Activated gamma-delta T cell (primary cell): ENCODE measurements around the gene MLLT3.

Experiments
- DNase-seq: peaks from one replicate; lab custom pipeline; 2025; lab: John Stamatoyannopoulos, UW

MLLT3 gene

DNA sequence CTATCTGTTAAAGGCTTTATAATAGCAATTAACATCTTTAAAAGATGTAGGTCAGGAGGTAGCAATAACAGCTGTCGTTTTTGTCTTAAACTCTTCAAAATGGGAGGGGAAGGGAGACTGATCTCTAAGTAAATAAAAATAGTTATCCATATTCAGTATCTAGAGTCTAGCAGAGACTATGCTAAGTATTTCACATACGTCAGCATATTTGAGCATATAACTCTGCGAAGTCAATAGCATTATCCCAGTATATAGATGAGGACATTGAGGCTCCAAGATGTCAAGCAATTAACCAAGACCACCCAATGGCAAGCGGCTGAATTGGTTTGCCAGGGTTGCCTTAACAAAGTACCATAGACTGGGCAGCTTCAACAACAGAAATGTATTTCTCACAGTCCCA, 316.8 kb downstream of the MLLT3 start:
- DNase-seq = no peak

DNA sequence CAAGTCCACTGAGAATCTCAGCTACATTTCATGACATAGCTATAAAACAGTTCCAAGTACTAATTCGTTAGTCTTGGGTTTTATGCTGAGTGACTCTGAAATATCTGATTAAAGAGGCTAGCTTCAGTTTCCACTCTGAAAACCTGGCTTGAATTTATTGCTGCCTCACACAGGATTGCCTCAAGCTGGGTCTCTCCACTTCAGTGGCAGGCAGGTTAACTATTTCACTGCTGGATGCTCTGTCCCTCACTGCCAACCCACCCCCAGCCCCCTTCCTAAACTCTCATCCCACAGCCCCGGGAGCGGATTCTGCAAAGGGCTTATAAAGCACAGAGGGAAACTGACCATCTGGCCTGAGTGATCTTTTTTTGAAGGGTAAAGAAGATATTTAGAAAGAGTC, 318.3 kb downstream of the MLLT3 start:
- no peak for DNase-seq

DNA sequence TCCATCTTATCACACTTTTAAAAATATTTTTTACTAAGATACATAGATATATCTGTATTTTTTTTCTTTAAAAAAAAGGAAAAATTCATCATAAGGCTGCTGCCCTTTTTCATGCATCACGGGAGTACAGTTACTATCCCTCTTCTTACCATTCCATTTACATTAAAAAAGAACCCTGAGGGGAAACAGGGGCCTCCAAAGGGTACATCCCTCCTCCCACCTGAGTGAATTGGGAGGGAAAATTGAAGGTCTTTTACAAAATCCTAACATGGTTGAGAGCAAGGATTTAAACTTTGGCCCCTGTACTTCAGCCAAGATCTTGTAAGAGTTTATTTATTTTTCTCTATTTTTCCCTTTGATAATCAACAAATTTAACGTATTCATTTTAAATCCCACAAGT, 319.2 kb downstream of the MLLT3 start:
- DNase-seq = no peak

DNA sequence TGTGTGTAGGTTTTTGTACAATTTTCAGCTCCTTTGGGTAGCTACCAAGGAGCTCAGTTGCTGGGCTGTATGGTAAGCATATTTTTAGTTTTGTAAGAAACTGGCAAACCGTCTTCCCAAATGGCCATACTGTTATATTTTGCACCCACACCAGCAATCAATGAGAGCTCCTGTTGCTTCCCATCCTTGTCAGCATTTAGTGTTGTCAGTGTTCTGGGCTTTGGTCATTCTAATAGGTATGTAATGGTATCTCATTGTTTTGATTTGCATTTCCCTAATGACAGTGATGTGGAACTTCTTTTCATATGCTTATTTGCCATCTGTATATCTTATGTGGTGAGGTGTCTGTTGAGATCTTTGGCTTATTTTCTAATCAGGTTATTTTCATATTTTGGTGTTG, 320.1 kb downstream of the MLLT3 start:
- DNase-seq = no peak

DNA sequence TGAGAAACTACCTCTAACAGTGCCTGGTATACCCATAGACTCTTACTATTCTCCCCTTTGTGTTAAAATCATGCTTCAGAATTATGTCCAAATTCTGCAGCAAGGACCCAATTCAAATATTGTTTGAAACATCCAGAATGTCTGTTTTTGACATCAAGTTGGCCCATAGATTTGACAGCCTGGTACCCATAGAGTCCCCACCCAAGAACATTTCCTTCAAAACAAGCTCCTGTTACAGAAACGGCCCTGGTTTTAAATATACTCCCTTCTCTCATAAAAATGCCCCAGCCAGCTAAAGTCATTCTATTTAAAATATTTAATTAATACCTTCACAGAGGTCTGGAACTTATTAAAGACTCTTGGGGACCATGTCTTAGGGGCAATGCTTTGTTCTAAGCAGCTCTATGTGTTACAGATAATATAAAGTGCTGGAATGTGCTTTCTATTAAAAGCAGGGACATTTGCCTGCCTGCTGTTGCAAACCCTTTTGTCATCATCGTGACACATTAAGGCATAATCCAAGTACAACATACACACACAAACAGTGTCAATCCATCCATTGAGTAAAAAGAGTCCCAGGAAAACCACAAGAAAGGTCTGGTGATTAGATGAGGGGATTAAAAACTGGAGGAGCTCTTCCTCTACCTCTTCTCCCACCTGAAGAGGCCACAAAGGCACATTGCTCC, 321.7 kb downstream of the MLLT3 start:
- no peak for DNase-seq

DNA sequence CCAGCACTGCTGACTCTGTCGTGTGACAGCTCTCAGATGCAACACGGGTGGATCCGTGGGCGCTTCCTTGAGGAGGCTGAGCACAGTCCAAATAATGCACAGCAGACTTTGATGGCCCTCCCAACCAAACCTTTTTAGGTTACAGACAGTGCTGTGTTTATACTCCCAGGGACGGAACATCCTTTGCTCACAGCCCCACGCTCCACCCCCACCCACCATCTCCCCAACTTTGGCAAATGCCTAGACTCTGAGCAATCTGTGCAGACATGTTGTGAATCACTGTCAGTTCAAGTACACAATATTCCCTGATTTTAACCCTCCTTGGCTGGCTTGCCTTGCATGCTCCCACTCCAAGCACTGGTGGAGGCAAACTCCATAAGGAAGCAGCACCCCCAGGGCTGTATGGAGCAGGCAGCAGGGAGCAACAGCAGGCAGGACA, 324.6 kb downstream of the MLLT3 start:
- DNase-seq = no peak

DNA sequence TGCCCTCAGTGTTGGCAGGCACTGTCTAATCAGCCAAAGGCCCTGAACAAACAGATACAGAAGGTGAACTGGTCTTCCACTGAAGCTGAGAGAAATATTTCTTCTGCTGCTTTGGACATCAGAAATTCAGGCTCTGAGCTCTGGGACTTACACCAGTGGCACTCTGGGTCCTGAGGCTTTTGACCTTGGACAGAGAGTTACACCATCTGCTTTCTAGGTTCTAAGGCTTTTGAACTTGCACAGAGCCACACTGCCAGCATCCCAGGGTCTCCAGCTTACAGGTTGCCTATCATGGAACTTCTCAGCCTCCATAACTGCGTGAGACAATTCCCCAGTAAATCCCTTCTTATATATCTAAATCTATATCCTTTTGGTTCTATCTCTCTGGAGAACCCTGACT, 326.7 kb downstream of the MLLT3 start:
- DNase-seq = no peak

DNA sequence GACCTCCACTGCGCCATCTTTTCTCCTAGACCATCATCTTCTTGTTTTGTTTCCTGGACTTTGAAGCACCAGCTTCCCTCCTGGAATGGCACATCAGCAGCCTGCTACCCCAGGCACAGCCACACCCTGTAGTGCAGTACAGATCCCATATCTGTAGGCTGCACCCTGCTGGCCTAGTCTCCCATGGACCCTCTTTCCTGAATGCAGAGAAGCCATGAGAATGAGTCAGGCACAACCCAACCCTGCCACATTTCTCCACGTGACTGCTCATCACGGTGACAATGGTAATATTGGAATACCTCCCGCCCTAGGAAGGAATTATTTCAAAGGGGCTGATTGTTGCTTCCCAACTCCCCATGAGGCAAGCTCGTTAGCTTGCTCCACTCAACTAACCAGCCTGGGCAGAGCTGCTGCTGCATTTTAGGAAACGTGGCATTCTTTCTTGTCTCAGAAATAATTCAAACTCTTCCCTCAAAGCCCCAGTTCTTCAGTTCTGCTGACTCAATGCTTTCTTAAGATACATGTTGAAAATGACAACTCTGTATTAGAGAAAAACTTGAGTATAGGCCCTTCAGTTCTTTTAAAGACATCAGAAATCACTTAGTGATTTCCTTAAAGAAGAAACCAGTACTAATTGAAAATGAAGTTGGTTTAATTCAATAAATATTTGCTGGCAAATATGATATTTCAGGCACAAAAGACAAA, 328.1 kb downstream of the MLLT3 start:
- no peak for DNase-seq

DNA sequence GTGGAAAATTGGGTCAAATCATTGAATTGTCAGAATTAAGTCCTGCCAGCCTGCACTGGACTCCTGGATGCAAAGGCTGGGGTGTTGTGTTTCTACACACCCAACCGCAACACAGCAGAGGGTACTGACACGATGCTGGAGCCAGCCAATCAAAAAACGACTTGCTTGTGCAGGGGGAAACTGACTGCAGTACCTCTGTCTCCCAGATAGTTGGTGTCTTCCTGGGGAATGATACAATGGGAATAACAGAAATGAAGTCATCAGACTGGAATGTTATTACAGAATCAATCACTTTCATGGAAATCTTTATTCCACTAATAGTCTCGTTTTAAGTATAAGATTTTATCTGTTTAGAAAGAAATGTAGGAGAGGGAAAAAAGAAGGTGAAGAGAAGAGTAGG, 330.3 kb downstream of the MLLT3 start:
- no peak for DNase-seq
